ENCODE measurements around the gene YIF1A.

DNA sequence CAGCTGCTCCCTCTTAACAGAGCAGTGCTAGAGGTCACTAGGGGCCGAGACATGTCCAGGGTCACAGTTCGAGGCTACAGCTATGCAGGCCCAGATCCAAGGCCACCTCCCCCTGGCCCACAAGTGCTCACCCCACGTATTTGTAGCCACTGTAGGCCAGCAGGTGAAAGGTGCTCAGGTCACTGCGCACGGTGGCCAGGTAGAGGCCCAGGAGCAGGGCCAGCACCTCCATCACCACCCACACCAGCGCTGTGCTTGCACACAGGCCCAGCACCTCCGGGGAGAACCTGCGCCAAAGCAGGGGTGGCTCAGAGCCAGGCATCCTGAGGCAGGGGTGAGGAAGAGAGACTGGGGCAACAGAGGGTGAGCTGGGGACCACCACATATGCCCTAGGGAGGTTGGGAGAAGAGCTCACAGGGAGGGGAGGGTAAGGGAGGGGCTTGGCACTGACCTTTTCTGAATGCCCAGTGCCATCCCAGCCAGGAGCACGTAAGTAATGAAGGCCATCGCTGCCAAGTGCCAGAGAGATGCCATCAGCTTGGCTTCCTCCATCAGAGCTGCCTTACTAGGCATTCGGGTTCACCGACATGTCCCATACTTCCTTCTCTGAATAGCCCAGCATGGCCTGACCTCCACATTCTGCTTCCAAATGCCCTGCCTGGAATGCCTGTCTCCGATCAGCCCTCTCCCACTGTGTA is 3.5 kb downstream of the YIF1A start:
- no peak for TF ChIP-seq POLR2A (IDR thresholded peaks at IDR 0.05)
- TF ChIP-seq, protein P1, sequence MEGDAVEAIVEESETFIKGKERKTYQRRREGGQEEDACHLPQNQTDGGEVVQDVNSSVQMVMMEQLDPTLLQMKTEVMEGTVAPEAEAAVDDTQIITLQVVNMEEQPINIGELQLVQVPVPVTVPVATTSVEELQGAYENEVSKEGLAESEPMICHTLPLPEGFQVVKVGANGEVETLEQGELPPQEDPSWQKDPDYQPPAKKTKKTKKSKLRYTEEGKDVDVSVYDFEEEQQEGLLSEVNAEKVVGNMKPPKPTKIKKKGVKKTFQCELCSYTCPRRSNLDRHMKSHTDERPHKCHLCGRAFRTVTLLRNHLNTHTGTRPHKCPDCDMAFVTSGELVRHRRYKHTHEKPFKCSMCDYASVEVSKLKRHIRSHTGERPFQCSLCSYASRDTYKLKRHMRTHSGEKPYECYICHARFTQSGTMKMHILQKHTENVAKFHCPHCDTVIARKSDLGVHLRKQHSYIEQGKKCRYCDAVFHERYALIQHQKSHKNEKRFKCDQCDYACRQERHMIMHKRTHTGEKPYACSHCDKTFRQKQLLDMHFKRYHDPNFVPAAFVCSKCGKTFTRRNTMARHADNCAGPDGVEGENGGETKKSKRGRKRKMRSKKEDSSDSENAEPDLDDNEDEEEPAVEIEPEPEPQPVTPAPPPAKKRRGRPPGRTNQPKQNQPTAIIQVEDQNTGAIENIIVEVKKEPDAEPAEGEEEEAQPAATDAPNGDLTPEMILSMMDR (IDR thresholded peaks at IDR 0.05), result no peak

All from stomach (tissue), 4 donors.